Endodermal cell (in vitro differentiated cells): ENCODE data around the gene SIKE1. TPM values are rescaled to one million over a fixed set of nuclear protein-coding genes. Genes with fewer than 3 reads are reported as not detected.

Experiments used
- DNase-seq: peaks from one replicate; pipeline ENCODE4 v3.0.0-alpha.2; 2017
- H3K27ac ChIP-seq: 2 replicates; pipeline ENCODE4 v1.5.1; 2013; ENCODE audit warnings: mild to moderate bottlenecking, low read depth, low read length, moderate library complexity
- H3K27me3 ChIP-seq: 2 replicates; pipeline ENCODE4 v1.6.1; 2013; ENCODE audit warnings: mild to moderate bottlenecking, low read length, moderate library complexity; ENCODE audit not compliant: insufficient read depth, control insufficient read depth, poor library complexity, severe bottlenecking
- H3K36me3 ChIP-seq: 2 replicates; pipeline ENCODE4 v1.7.0; 2013; ENCODE audit warnings: mild to moderate bottlenecking, low read length, moderate library complexity; ENCODE audit not compliant: control insufficient read depth, insufficient read depth
- H3K4me1 ChIP-seq: one replicate; pipeline ENCODE4 v1.7.0; 2013; ENCODE audit warnings: low read length; ENCODE audit not compliant: control insufficient read depth, insufficient read depth
- H3K4me3 ChIP-seq: 2 replicates; pipeline ENCODE4 v1.5.1; 2013; ENCODE audit warnings: mild to moderate bottlenecking, low read length, moderate library complexity
- H3K9ac ChIP-seq: 2 replicates; pipeline ENCODE4 v1.6.1; 2013; ENCODE audit warnings: mild to moderate bottlenecking, low read length, moderate library complexity; ENCODE audit not compliant: poor library complexity, severe bottlenecking; ENCODE audit errors: extremely low read depth
- H3K9me3 ChIP-seq: 2 replicates; pipeline ENCODE4 v1.6.1; 2013; ENCODE audit warnings: mild to moderate bottlenecking, low read length, moderate library complexity; ENCODE audit not compliant: control insufficient read depth
- H3K27ac Mint-ChIP-seq: 2 replicates; pipeline ENCODE4 v1.8.0; 2020; ENCODE audit warnings: mixed read lengths
- H3K27me3 Mint-ChIP-seq: 2 replicates; pipeline ENCODE4 v1.8.0; 2021; ENCODE audit warnings: mild to moderate bottlenecking, mixed read lengths; ENCODE audit not compliant: insufficient read depth
- H3K36me3 Mint-ChIP-seq: 2 replicates; pipeline ENCODE4 v1.8.0; 2020; ENCODE audit warnings: low read depth, mixed read lengths
- H3K4me1 Mint-ChIP-seq: 2 replicates; pipeline ENCODE4 v1.8.0; 2020; ENCODE audit warnings: mixed read lengths
- H3K4me3 Mint-ChIP-seq: 2 replicates; pipeline ENCODE4 v1.8.0; 2020; ENCODE audit warnings: mild to moderate bottlenecking, moderate library complexity, mixed read lengths
- H3K9me3 Mint-ChIP-seq: 2 replicates; pipeline ENCODE4 v1.8.0; 2020; ENCODE audit warnings: mild to moderate bottlenecking, mixed read lengths
- WGBS, 2 experiments: methylation state at CpG; one replicate each; pipeline versions ENCODE4 v1.1.5 to v1.1.7; 2013; ENCODE audit warnings: missing lambda C conversion rate in 2 of 2, mixed read lengths in 1 of 2; ENCODE audit not compliant: insufficient coverage in 1 of 2, insufficient read length in 1 of 2; 5-methylcytosine and 5-hydroxymethylcytosine counted together
- total RNA-seq, 2 donors: library from RNA; stranded (reverse); fragmentation: NEBNext Ultra II Directional in 1 of 2; extraction: Animal tissue kit (Norgen Biotek cat#: 25700) in 1 of 2; gene quantifications; 2 replicates in 1 of 2; 3 replicates in 1 of 2; pipeline ENCODE4 v1.2.1, GENCODE V29; 2021
- TF ChIP-seq, protein P1 (sequence below): fragments of 200-600 bp; sonication (generic); conservative IDR thresholded peaks from 2 replicates; pipeline ENCODE4 v1.5.0; 2021; ENCODE audit warnings: antibody characterized with exemption, mild to moderate bottlenecking

SIKE1 gene
- total RNA-seq, 2 donors from 2014 or later = 69.0 to 72.2 TPM

DNA sequence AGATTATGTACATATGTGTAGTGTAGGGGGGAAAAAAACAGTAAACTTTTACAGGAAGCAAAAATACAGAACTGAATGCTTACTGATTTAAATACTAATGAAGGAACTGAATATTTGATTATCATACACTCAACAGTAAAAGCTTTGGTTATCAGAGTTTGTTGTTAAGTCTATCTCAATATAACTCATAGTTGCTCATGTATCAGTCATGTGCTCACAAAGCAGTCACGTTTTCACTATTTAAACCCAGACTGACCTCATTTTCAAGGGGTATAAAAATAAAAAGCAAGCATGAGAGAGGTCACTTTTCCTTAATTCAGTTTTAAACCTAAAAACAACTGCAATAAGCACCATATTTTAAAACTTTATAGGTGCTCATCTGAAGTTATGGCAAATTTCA lies 57.0 kb downstream of the SIKE1 start:
- Histone ChIP-seq H3K27me3 (no peaks in the 10 kb centered on the region), H3K9ac (no peak overlapping the region), H3K27ac (no peak overlapping the region), H3K4me3 (no peak overlapping the region), H3K9me3 (no peaks in the 10 kb centered on the region), H3K36me3 (peaks cover 100% of the 10 kb centered on the region), H3K4me1 (no peaks in the 10 kb centered on the region)
- no peaks in the 10 kb centered on the region for H3K27me3 Mint-ChIP-seq
- WGBS, 2 experiments = 0% methylated on average over 1 of the region's 1 CpG; no CpG with 5 or more reads in 1 of the 2 experiments
- H3K4me1 Mint-ChIP-seq = peaks cover 4% of the 10 kb centered on the region
- no peak overlapping the region for H3K27ac Mint-ChIP-seq
- no peaks in the 10 kb centered on the region for H3K9me3 Mint-ChIP-seq
- no peak for DNase-seq
- TF ChIP-seq, protein P1, sequence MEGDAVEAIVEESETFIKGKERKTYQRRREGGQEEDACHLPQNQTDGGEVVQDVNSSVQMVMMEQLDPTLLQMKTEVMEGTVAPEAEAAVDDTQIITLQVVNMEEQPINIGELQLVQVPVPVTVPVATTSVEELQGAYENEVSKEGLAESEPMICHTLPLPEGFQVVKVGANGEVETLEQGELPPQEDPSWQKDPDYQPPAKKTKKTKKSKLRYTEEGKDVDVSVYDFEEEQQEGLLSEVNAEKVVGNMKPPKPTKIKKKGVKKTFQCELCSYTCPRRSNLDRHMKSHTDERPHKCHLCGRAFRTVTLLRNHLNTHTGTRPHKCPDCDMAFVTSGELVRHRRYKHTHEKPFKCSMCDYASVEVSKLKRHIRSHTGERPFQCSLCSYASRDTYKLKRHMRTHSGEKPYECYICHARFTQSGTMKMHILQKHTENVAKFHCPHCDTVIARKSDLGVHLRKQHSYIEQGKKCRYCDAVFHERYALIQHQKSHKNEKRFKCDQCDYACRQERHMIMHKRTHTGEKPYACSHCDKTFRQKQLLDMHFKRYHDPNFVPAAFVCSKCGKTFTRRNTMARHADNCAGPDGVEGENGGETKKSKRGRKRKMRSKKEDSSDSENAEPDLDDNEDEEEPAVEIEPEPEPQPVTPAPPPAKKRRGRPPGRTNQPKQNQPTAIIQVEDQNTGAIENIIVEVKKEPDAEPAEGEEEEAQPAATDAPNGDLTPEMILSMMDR = no peak
- no peak overlapping the region for H3K4me3 Mint-ChIP-seq
- H3K36me3 Mint-ChIP-seq = peaks cover 90% of the 10 kb centered on the region

DNA sequence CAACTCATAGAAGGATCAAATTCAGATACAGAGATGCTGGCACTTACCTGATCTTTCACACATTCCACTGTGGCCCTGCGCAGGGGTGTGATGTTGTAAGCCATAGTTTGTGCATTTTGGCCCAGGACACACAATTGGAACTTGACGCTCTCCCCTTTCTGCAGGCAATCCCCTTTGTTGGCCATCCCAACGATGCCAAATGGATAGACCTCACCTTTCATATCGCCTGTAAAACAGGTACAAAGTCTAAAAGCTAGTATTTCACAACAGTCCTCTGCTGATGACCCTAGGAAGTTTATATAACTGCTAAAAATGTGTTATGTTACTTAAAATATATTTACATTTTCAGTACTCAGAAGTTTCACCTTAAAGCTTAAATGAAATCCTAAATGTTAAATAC lies 60.0 kb downstream of the SIKE1 start:
- no peak overlapping the region for H3K27ac Mint-ChIP-seq
- H3K27me3 ChIP-seq = no peaks in the 10 kb centered on the region
- no peak overlapping the region for H3K27ac ChIP-seq
- peaks cover 74% of the 10 kb centered on the region for H3K36me3 Mint-ChIP-seq
- 80 to 95% methylated on average over 1 to 4 of the region's 4 CpGs for WGBS, 2 experiments
- H3K4me1 ChIP-seq = peaks cover 5% of the 10 kb centered on the region
- TF ChIP-seq, protein P1 = no peak
- H3K9ac ChIP-seq = no peak overlapping the region
- H3K9me3 Mint-ChIP-seq = no peaks in the 10 kb centered on the region
- no peaks in the 10 kb centered on the region for H3K9me3 ChIP-seq
- H3K4me3 ChIP-seq = no peak overlapping the region
- H3K36me3 ChIP-seq = peaks cover 91% of the 10 kb centered on the region
- no peak for DNase-seq
- peaks cover 13% of the 10 kb centered on the region for H3K4me1 Mint-ChIP-seq
- H3K4me3 Mint-ChIP-seq = no peak overlapping the region
- no peaks in the 10 kb centered on the region for H3K27me3 Mint-ChIP-seq

Other genes starting within 250 kb of the SIKE1 start
- gene BCAS2, start 199.1 kb downstream of the SIKE1 start, total RNA-seq = 10 to 100 TPM; 56.8 to 56.9 TPM
- 10 to 100 TPM; 25.6 to 40.3 TPM for gene DENND2C, start 110.6 kb downstream of the SIKE1 start, total RNA-seq
- gene AMPD1, start 85.1 kb downstream of the SIKE1 start, total RNA-seq = not detected
- gene NRAS, start 63.9 kb downstream of the SIKE1 start, total RNA-seq = 10 to 100 TPM; 75.0 to 78.0 TPM
- 100 to 1,000 TPM; 491 to 517 TPM for gene CSDE1, start 22.7 kb downstream of the SIKE1 start, total RNA-seq
- gene SYCP1, start 74.2 kb upstream of the SIKE1 start, total RNA-seq = not detected
- not detected for gene TSHB, start 249.1 kb upstream of the SIKE1 start, total RNA-seq